ENCODE measurements around the gene FREM3. TPM values are rescaled to one million over a fixed set of nuclear protein-coding genes. Genes with fewer than 3 reads are reported as not detected.

The FREM3 gene
- total RNA-seq = not detected

GRCh38 chr4:143700416-143701352 lies at the start of gene FREM3:
FREM3 (minus strand) TSS chr4:143700675; CDS start chr4:143700675, 0 bp downstream.

Other genes starting within 250 kb of the FREM3 start
- 10 to 100 TPM; 44.4 to 67.6 TPM for gene SMARCA5, start 187.0 kb downstream of the FREM3 start, total RNA-seq
- not detected for gene GYPE, start 204.9 kb upstream of the FREM3 start, total RNA-seq

Measured in melanocyte of skin (primary cell).